Hepatocyte (in vitro differentiated cells): ENCODE data around the gene CHAF1A. TPM values are rescaled to one million over a fixed set of nuclear protein-coding genes. Genes with fewer than 3 reads are reported as not detected.

Experiments
- DNase-seq: peaks from one replicate; pipeline ENCODE4 v3.0.0-alpha.2; 2016; ENCODE audit warnings: low spot score
- H2AFZ ChIP-seq: fragments of 200-600 bp; sonication (generic); 2 replicates; pipeline ENCODE4 v1.6.0; 2016; ENCODE audit warnings: antibody characterized with exemption, mild to moderate bottlenecking
- H3K27ac ChIP-seq: fragments of 200-600 bp; sonication (generic); 2 replicates; pipeline ENCODE4 v1.5.1; 2016; ENCODE audit warnings: mild to moderate bottlenecking
- H3K27me3 ChIP-seq: fragments of 200-600 bp; sonication (generic); 2 replicates; pipeline ENCODE4 v1.6.1; 2016
- H3K36me3 ChIP-seq: fragments of 200-600 bp; sonication (generic); replicated peaks from 2 replicates; pipeline ENCODE4 v1.5.1; 2016; ENCODE audit warnings: low read depth; ENCODE audit not compliant: insufficient read depth
- H3K4me1 ChIP-seq: fragments of 200-600 bp; sonication (generic); 2 replicates; pipeline ENCODE4 v1.5.1; 2016; ENCODE audit warnings: mild to moderate bottlenecking, moderate library complexity; ENCODE audit not compliant: insufficient read depth
- H3K4me2 ChIP-seq: fragments of 200-600 bp; sonication (generic); 2 replicates; pipeline ENCODE4 v1.6.0; 2016
- H3K4me3 ChIP-seq: fragments of 200-600 bp; sonication (generic); 2 replicates; pipeline ENCODE4 v1.5.1; 2016; ENCODE audit warnings: mild to moderate bottlenecking
- H3K79me2 ChIP-seq: fragments of 200-600 bp; sonication (generic); 2 replicates; pipeline ENCODE4 v1.6.0; 2017; ENCODE audit warnings: mild to moderate bottlenecking
- H3K9me2 ChIP-seq: fragments of 200-600 bp; sonication (generic); replicated peaks from 2 replicates; pipeline ENCODE4 v1.6.0; 2017; ENCODE audit warnings: mild to moderate bottlenecking; ENCODE audit not compliant: insufficient read depth
- H3K9me3 ChIP-seq: fragments of 200-600 bp; sonication (generic); 2 replicates; pipeline ENCODE4 v1.5.1; 2016; ENCODE audit warnings: low read depth, mild to moderate bottlenecking
- H4K20me1 ChIP-seq: fragments of 200-600 bp; sonication (generic); 2 replicates; pipeline ENCODE4 v1.6.0; 2016; ENCODE audit warnings: mild to moderate bottlenecking; ENCODE audit not compliant: insufficient read depth, poor library complexity, severe bottlenecking
- CTCF ChIP-seq: fragments of 200-600 bp; sonication (generic); IDR thresholded peaks from 2 replicates; pipeline ENCODE4 v1.5.1; 2016; ENCODE audit warnings: antibody characterized with exemption, mild to moderate bottlenecking; ENCODE audit not compliant: poor library complexity
- EZH2 ChIP-seq: fragments of 200-600 bp; sonication (generic); IDR thresholded peaks from 2 replicates; pipeline ENCODE4 v1.6.1; 2016; ENCODE audit warnings: antibody characterized with exemption, mild to moderate bottlenecking, borderline replicate concordance
- EZH2phosphoT487 ChIP-seq: fragments of 200-600 bp; sonication (generic); IDR thresholded peaks from one replicate; pipeline ENCODE4 v1.6.1; 2018; ENCODE audit warnings: antibody characterized with exemption, mild to moderate bottlenecking, low read depth, moderate library complexity; ENCODE audit not compliant: unreplicated experiment, severe bottlenecking
- WGBS: methylation state at CpG from one replicate; pipeline ENCODE4 v1.1.6; 2016; ENCODE audit warnings: low lambda C conversion rate; ENCODE audit errors: missing lambda C conversion rate; 5-methylcytosine and 5-hydroxymethylcytosine counted together
- polyA plus RNA-seq: library from polyadenylated mRNA; unstranded; fragments of >200 nt; fragmentation: Nextera tagmentation; extraction: Ambion mirVana; gene quantifications from 2 replicates; pipeline ENCODE4 v1.2.1, GENCODE V29; 2016
- total RNA-seq: library from RNA; depleted of rRNA; stranded (reverse); fragments of >200 nt; gene quantifications from 2 replicates; pipeline ENCODE4 v1.2.3, GENCODE V29; 2014

CHAF1A gene
- total and polyA plus RNA-seq, 2 experiments from 2014 or later = 6.2 to 6.5 TPM

GRCh38 chr19:4454747-4455718 is 52.6 kb downstream of the CHAF1A start:
- 86% methylated on average over 27 of the region's 29 CpGs for WGBS
- DNase-seq = peak; percentile 54
- Histone ChIP-seq H4K20me1 (peaks cover 5% of the 10 kb centered on the region), H3K4me1 (peaks cover 15% of the 10 kb centered on the region), H2AFZ (no peak overlapping the region), H3K4me3 (no peak overlapping the region), H3K27ac (peak overlapping the region; percentile 100), H3K9me3 (no peaks in the 10 kb centered on the region), H3K4me2 (peak overlapping the region; percentile 98), H3K79me2 (peaks cover 31% of the 10 kb centered on the region), H3K36me3 (no peaks in the 10 kb centered on the region), H3K27me3 (no peaks in the 10 kb centered on the region), H3K9me2 (no peaks in the 10 kb centered on the region)
- TF ChIP-seq EZH2phosphoT487 = no peak
- TF ChIP-seq EZH2 = no peak
- no peak for TF ChIP-seq CTCF

GRCh38 chr19:4455719-4456475 is 53.5 kb downstream of the CHAF1A start:
- 47% methylated on average over 11 of the region's 15 CpGs for WGBS
- no peaks in the 10 kb centered on the region for H3K9me2 ChIP-seq
- H2AFZ ChIP-seq = no peak overlapping the region
- H3K4me3 ChIP-seq = peak overlapping the region; percentile 89
- peaks cover 31% of the 10 kb centered on the region for H3K79me2 ChIP-seq
- DNase-seq = peak; percentile 79
- peak overlapping the region; percentile 100 for H3K27ac ChIP-seq
- peaks cover 15% of the 10 kb centered on the region for H3K4me1 ChIP-seq
- peaks cover 5% of the 10 kb centered on the region for H4K20me1 ChIP-seq
- TF ChIP-seq CTCF (peak; percentile 5), EZH2phosphoT487 (no peak)
- H3K9me3 ChIP-seq = no peaks in the 10 kb centered on the region
- H3K27me3 ChIP-seq = no peaks in the 10 kb centered on the region
- H3K4me2 ChIP-seq = peak overlapping the region; percentile 98
- no peaks in the 10 kb centered on the region for H3K36me3 ChIP-seq

- Histone ChIP-seq H2AFZ (peak overlapping the region; percentile 5), H3K4me1 (peaks cover 15% of the 10 kb centered on the region)
- peak; percentile 86 for DNase-seq
Observed at GRCh38 chr19:4456476-4456842, 54.0 kb downstream of the CHAF1A start.

More at GRCh38 chr19:4456476-4456842, 54.0 kb downstream of the CHAF1A start:
- TF ChIP-seq CTCF = no peak
- TF ChIP-seq EZH2 = no peak
- no peak for TF ChIP-seq EZH2phosphoT487
- WGBS = 6% methylated on average over 9 of the region's 9 CpGs
- Histone ChIP-seq H3K9me2 (no peaks in the 10 kb centered on the region), H3K4me3 (peak overlapping the region; percentile 89), H3K9me3 (no peaks in the 10 kb centered on the region), H3K27me3 (no peaks in the 10 kb centered on the region), H3K36me3 (no peaks in the 10 kb centered on the region), H3K4me2 (peak overlapping the region; percentile 98), H3K27ac (peak overlapping the region; percentile 100), H4K20me1 (peaks cover 5% of the 10 kb centered on the region), H3K79me2 (peaks cover 31% of the 10 kb centered on the region)
